K562 (cell line): ENCODE measurements around the gene FMR1. TPM values are rescaled to one million over a fixed set of nuclear protein-coding genes. Genes with fewer than 3 reads are reported as not detected.

ENCODE experiments used
- CHD1 ChIP-seq: fragments of 200-600 bp; sonication (generic); IDR thresholded peaks from one replicate; pipeline ENCODE4 v1.6.1; 2012; ENCODE audit warnings: mild to moderate bottlenecking, moderate library complexity, low read length, inconsistent platforms
- CHD2 ChIP-seq: IDR thresholded peaks from 2 replicates; pipeline ENCODE4 v1.6.1; 2011; ENCODE audit warnings: low read depth, low read length
- ERF ChIP-seq: fragments of 450-650 bp; formaldehyde crosslinking; IDR thresholded peaks from 2 replicates; pipeline ENCODE4 v1.4.0; 2020; ENCODE audit warnings: mild to moderate bottlenecking, mixed read lengths
- FOXK2 ChIP-seq, 2 experiments: fragments of 450-650 bp; IDR thresholded peaks in 1 of 2; conservative IDR thresholded peaks in 1 of 2; 2 replicates each; pipeline ENCODE4 v1.6.1; 2016; ENCODE audit warnings: low read depth in 2 of 2, mild to moderate bottlenecking in 1 of 2
- HCFC1 ChIP-seq: IDR thresholded peaks from 2 replicates; pipeline ENCODE4 v1.6.1; 2012; ENCODE audit warnings: low read depth, low read length, improper control_type of control experiment
- HDAC2 ChIP-seq: fragments of 450-650 bp; IDR thresholded peaks from 2 replicates; pipeline ENCODE4 v1.6.1; 2016; ENCODE audit warnings: mild to moderate bottlenecking
- NR2C1 ChIP-seq, 2 experiments: fragments of 450-650 bp; IDR thresholded peaks; 2 replicates each; pipeline ENCODE4 v1.6.1; 2017; ENCODE audit warnings: mild to moderate bottlenecking in 2 of 2, antibody characterized with exemption in 1 of 2, inconsistent platforms in 1 of 2, missing compliant biosample characterization in 1 of 2, missing genetic modification characterization in 1 of 2
- PCBP1 ChIP-seq: fragments of 200-400 bp; formaldehyde crosslinking; IDR thresholded peaks from 2 replicates; pipeline ENCODE4 v1.6.1; 2018; ENCODE audit warnings: mild to moderate bottlenecking, low read depth, low read length; ENCODE audit not compliant: poor library complexity, severe bottlenecking
- SLC30A9 ChIP-seq: fragments of 250-450 bp; sonication (Bioruptor Pico); IDR thresholded peaks from 2 replicates; pipeline ENCODE4 v1.8.0; 2022; ENCODE audit warnings: mild to moderate bottlenecking, moderate library complexity
- SMARCC2 ChIP-seq: fragments of 450-650 bp; IDR thresholded peaks from 2 replicates; pipeline ENCODE4 v1.6.1; 2017; ENCODE audit warnings: antibody characterized with exemption, moderate library complexity, mild to moderate bottlenecking, low read depth
- SP1 ChIP-seq: sonication (generic); formaldehyde crosslinking; IDR thresholded peaks from 2 replicates; pipeline ENCODE4 v1.8.1; 2022; ENCODE audit warnings: mild to moderate bottlenecking, missing genetic modification reagents
- TEAD2 ChIP-seq: fragments of 450-650 bp; IDR thresholded peaks from 2 replicates; pipeline ENCODE4 v1.6.1; 2016; ENCODE audit warnings: missing genetic modification characterization, control low read depth, missing compliant biosample characterization
- TOE1 ChIP-seq, 2 experiments: fragments of 450-650 bp in 1 of 2; sonication (generic) in 1 of 2; formaldehyde crosslinking in 1 of 2; IDR thresholded peaks; 2 replicates each; pipeline versions ENCODE4 v1.7.1 to v1.8.0; 2016 to 2022; ENCODE audit warnings: borderline replicate concordance in 2 of 2, mild to moderate bottlenecking in 2 of 2, antibody characterized with exemption in 1 of 2, inconsistent platforms in 1 of 2, low read depth in 1 of 2, missing genetic modification reagents in 1 of 2, moderate library complexity in 1 of 2
- ZBTB8A ChIP-seq: fragments of 450-650 bp; IDR thresholded peaks from 2 replicates; pipeline ENCODE4 v1.6.1; 2018; ENCODE audit warnings: mild to moderate bottlenecking, moderate library complexity; ENCODE audit not compliant: partially characterized antibody
- ZNF121 ChIP-seq: sonication (generic); formaldehyde crosslinking; conservative IDR thresholded peaks from 2 replicates; pipeline ENCODE4 v1.8.0; 2022; ENCODE audit warnings: missing genetic modification reagents
- ZNF324 ChIP-seq: fragments of 250-450 bp; sonication (Bioruptor Pico); IDR thresholded peaks from 2 replicates; pipeline ENCODE4 v1.4.0; 2020; ENCODE audit warnings: mild to moderate bottlenecking
- polyA plus RNA-seq, 8 experiments: library from polyadenylated mRNA; depleted of rRNA in 4 of 8; stranded (reverse) in 5 of 8; unstranded in 3 of 8; fragments of >200 nt; fragmentation: Nextera tagmentation in 2 of 8; fragmentation: Illumina TruSeq in 1 of 8; extraction: Ambion mirVana in 2 of 8; extraction: Trizol in 1 of 8; gene quantifications; 2 replicates each; pipeline versions ENCODE4 v1.2.1 to v1.2.3, GENCODE V29; 2011 to 2014; ENCODE audit warnings: inconsistent platforms in 1 of 8, missing spikeins in 1 of 8
- total RNA-seq, 7 experiments: library from RNA; depleted of rRNA in 6 of 7; stranded (reverse); fragments of >200 nt in 6 of 7; fragmentation: Illumina TruSeq in 2 of 7; extraction: Trizol in 2 of 7; gene quantifications; 2 replicates each; pipeline versions ENCODE4 v1.2.1 to v1.2.3, GENCODE V29; 2011 to 2021; ENCODE audit warnings: low replicate concordance in 1 of 7
- TF ChIP-seq, protein P1 (sequence below): sonication (generic); formaldehyde crosslinking; IDR thresholded peaks from 2 replicates; pipeline ENCODE4 v1.8.0; 2022; ENCODE audit warnings: missing genetic modification reagents, mild to moderate bottlenecking, moderate library complexity, borderline replicate concordance
- TF ChIP-seq, protein P2 (sequence below): fragments of 250-450 bp; sonication (Bioruptor Pico); IDR thresholded peaks from 2 replicates; pipeline ENCODE4 v1.4.0; 2020; ENCODE audit warnings: mild to moderate bottlenecking
- TF ChIP-seq, protein P3 (sequence below): sonication (generic); formaldehyde crosslinking; IDR thresholded peaks from 2 replicates; pipeline ENCODE4 v1.8.0; 2022; ENCODE audit warnings: mild to moderate bottlenecking, missing genetic modification reagents
- TF ChIP-seq, protein P4 (sequence below), 2 experiments: IDR thresholded peaks in 1 of 2; conservative IDR thresholded peaks in 1 of 2; 2 replicates each; pipeline ENCODE4 v1.6.1; 2016; ENCODE audit warnings: low read depth in 2 of 2, mild to moderate bottlenecking in 1 of 2, missing compliant biosample characterization in 1 of 2, missing genetic modification characterization in 1 of 2, moderate library complexity in 1 of 2

FMR1 gene
- total and polyA plus RNA-seq, 9 of the 15 experiments (the other 6 are each of a cell fraction or from before 2014, with no cell fraction given): 4.8 to 26.5 (median 20.5) TPM

DNA sequence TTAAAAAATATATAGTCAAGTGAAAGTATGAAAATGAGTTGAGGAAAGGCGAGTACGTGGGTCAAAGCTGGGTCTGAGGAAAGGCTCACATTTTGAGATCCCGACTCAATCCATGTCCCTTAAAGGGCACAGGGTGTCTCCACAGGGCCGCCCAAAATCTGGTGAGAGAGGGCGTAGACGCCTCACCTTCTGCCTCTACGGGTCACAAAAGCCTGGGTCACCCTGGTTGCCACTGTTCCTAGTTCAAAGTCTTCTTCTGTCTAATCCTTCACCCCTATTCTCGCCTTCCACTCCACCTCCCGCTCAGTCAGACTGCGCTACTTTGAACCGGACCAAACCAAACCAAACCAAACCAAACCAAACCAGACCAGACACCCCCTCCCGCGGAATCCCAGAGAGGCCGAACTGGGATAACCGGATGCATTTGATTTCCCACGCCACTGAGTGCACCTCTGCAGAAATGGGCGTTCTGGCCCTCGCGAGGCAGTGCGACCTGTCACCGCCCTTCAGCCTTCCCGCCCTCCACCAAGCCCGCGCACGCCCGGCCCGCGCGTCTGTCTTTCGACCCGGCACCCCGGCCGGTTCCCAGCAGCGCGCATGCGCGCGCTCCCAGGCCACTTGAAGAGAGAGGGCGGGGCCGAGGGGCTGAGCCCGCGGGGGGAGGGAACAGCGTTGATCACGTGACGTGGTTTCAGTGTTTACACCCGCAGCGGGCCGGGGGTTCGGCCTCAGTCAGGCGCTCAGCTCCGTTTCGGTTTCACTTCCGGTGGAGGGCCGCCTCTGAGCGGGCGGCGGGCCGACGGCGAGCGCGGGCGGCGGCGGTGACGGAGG, at the start of gene FMR1 (continued):
- TF ChIP-seq, protein P1, sequence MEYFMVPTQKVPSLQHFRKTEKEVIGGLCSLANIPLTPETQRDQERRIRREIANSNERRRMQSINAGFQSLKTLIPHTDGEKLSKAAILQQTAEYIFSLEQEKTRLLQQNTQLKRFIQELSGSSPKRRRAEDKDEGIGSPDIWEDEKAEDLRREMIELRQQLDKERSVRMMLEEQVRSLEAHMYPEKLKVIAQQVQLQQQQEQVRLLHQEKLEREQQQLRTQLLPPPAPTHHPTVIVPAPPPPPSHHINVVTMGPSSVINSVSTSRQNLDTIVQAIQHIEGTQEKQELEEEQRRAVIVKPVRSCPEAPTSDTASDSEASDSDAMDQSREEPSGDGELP (CRISPR knock-in tag): peak; percentile 62
- TF ChIP-seq ZNF324 (CRISPR knock-in tag): no peak
- TF ChIP-seq SMARCC2: no peak
- peak; percentile 98 for TF ChIP-seq TOE1 (IDR thresholded peaks at IDR 0.05; ENCODE audit: borderline replicate concordance)
- no peak for TF ChIP-seq TOE1 (CRISPR knock-in tag; IDR thresholded peaks at IDR 0.05; ENCODE audit: borderline replicate concordance, low read depth)
- TF ChIP-seq, protein P2, sequence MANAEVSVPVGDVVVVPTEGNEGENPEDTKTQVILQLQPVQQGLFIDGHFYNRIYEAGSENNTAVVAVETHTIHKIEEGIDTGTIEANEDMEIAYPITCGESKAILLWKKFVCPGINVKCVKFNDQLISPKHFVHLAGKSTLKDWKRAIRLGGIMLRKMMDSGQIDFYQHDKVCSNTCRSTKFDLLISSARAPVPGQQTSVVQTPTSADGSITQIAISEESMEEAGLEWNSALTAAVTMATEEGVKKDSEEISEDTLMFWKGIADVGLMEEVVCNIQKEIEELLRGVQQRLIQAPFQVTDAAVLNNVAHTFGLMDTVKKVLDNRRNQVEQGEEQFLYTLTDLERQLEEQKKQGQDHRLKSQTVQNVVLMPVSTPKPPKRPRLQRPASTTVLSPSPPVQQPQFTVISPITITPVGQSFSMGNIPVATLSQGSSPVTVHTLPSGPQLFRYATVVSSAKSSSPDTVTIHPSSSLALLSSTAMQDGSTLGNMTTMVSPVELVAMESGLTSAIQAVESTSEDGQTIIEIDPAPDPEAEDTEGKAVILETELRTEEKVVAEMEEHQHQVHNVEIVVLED (CRISPR knock-in tag): 0 out of 2 replicates have a peak, but pooled peaks have one; percentile 13
- no peak for TF ChIP-seq TEAD2 (tag)
- TF ChIP-seq HCFC1: peak; percentile 42
- TF ChIP-seq ZNF121: no peak
- TF ChIP-seq HDAC2: 0 out of 2 replicates have a peak, but pooled peaks have one; percentile 27
- no peak for TF ChIP-seq CHD1
- TF ChIP-seq CHD2: peak; percentile 69
- TF ChIP-seq ZBTB8A: no peak
- peak; percentile 94 to 96 for TF ChIP-seq FOXK2 (conservative IDR thresholded peaks at IDR 0.05 in 1 of 2, IDR thresholded peaks at IDR 0.05 in 1 of 2; ENCODE audit: low read depth in 2 of 2)
- TF ChIP-seq ERF (CRISPR knock-in tag): no peak
- TF ChIP-seq, protein P3, sequence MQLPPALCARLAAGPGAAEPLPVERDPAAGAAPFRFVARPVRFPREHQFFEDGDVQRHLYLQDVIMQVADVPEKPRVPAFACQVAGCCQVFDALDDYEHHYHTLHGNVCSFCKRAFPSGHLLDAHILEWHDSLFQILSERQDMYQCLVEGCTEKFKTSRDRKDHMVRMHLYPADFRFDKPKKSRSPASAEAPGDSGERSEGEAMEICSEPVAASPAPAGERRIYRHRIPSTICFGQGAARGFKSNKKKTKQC: no peak
- TF ChIP-seq, protein P4, sequence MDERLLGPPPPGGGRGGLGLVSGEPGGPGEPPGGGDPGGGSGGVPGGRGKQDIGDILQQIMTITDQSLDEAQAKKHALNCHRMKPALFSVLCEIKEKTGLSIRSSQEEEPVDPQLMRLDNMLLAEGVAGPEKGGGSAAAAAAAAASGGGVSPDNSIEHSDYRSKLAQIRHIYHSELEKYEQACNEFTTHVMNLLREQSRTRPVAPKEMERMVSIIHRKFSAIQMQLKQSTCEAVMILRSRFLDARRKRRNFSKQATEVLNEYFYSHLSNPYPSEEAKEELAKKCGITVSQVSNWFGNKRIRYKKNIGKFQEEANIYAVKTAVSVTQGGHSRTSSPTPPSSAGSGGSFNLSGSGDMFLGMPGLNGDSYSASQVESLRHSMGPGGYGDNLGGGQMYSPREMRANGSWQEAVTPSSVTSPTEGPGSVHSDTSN (CRISPR knock-in tag; IDR thresholded peaks at IDR 0.05; ENCODE audit: low read depth): no peak
- TF ChIP-seq, protein P4 (tag; conservative IDR thresholded peaks at IDR 0.05; ENCODE audit: low read depth): no peak
- TF ChIP-seq SP1: peak; percentile 38
- TF ChIP-seq PCBP1: no peak
- peak; percentile 31; the same call in 1 of the 2 replicates for TF ChIP-seq NR2C1 (IDR thresholded peaks at IDR 0.05)
- no peak for TF ChIP-seq NR2C1 (tag; IDR thresholded peaks at IDR 0.05)
- TF ChIP-seq SLC30A9 (CRISPR knock-in tag): no peak
